Lower leg skin (tissue), 3 donors: ENCODE data around the gene KNSTRN.

ENCODE experiments used
- POLR2A ChIP-seq, 2 donors: fragments of 450-650 bp; IDR thresholded peaks; one replicate each; pipeline ENCODE4 v1.6.1; 2016 to 2017; ENCODE audit warnings: antibody characterized with exemption in 2 of 2, mild to moderate bottlenecking in 1 of 2, moderate library complexity in 1 of 2
- TF ChIP-seq, protein P1 (sequence below), 3 donors: fragments of 450-650 bp; IDR thresholded peaks; one replicate each; pipeline ENCODE4 v1.5.1; 2016; ENCODE audit warnings: antibody characterized with exemption in 3 of 3, mild to moderate bottlenecking in 3 of 3, moderate library complexity in 2 of 3

DNA sequence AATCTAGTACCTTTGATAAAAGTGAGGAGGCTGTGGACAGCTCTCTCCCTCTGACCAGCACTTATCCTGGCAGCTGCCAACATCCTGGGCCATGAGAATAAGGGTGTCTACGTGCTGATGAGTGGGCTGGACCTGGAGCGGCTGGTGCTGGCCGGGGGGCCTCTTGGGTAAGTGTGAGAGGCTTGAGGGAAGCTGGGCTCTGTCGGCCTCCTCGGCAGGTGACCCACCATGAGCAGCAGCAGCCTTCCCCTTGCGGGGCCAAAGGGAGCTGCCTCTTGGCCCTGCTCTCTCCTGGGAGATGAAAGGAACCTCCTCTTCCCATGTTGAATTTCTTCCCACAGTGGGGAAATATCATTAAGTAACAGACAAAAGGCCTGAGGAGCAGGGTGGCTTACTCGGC lies 32.3 kb downstream of the KNSTRN start:
- no peak for TF ChIP-seq POLR2A (IDR thresholded peaks at IDR 0.05)
- TF ChIP-seq, protein P1, sequence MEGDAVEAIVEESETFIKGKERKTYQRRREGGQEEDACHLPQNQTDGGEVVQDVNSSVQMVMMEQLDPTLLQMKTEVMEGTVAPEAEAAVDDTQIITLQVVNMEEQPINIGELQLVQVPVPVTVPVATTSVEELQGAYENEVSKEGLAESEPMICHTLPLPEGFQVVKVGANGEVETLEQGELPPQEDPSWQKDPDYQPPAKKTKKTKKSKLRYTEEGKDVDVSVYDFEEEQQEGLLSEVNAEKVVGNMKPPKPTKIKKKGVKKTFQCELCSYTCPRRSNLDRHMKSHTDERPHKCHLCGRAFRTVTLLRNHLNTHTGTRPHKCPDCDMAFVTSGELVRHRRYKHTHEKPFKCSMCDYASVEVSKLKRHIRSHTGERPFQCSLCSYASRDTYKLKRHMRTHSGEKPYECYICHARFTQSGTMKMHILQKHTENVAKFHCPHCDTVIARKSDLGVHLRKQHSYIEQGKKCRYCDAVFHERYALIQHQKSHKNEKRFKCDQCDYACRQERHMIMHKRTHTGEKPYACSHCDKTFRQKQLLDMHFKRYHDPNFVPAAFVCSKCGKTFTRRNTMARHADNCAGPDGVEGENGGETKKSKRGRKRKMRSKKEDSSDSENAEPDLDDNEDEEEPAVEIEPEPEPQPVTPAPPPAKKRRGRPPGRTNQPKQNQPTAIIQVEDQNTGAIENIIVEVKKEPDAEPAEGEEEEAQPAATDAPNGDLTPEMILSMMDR (IDR thresholded peaks at IDR 0.05): no peak
